ENCODE measurements around the gene SLC18A3. TPM values are rescaled to one million over a fixed set of nuclear protein-coding genes. Genes with fewer than 3 reads are reported as not detected.

SLC18A3 gene
- total RNA-seq, 1 experiment from 2014 or later, result not detected

- DNase-seq (ENCODE audit: low spot score), result no peak
- in situ Hi-C loops (cut with HindIII; ENCODE audit: low sequenced_read_pairs), result no loop called here
These were observed 36.1 kb downstream of the SLC18A3 start for GRCh38 chr10:49645871-49646870.

GRCh38 chr10:49647554-49647953 is 37.4 kb downstream of the SLC18A3 start:
- in situ Hi-C loops (cut with HindIII; ENCODE audit: low sequenced_read_pairs), result no loop called here
- no peak for DNase-seq (ENCODE audit: low spot score)

GRCh38 chr10:49647985-49648795 is 38.1 kb downstream of the SLC18A3 start:
- DNase-seq (ENCODE audit: low spot score), result no peak

GRCh38 chr10:49649294-49649693 is 39.2 kb downstream of the SLC18A3 start:
- DNase-seq (ENCODE audit: low spot score), result no peak
- in situ Hi-C loops (cut with HindIII; ENCODE audit: low sequenced_read_pairs), result no loop called here

More at GRCh38 chr10:49647985-49648795, 38.1 kb downstream of the SLC18A3 start:
- in situ Hi-C loops (cut with HindIII; ENCODE audit: low sequenced_read_pairs), result no loop called here

- no peak for DNase-seq (ENCODE audit: low spot score)
- in situ Hi-C loops (cut with HindIII; ENCODE audit: low sequenced_read_pairs), result no loop called here
These were observed 40.0 kb downstream of the SLC18A3 start for GRCh38 chr10:49649936-49650723.

GRCh38 chr10:49650724-49651034 is 40.6 kb downstream of the SLC18A3 start:
- in situ Hi-C loops (cut with HindIII; ENCODE audit: low sequenced_read_pairs), result no loop called here
- no peak for DNase-seq (ENCODE audit: low spot score)

GRCh38 chr10:49651039-49651835 is 41.1 kb downstream of the SLC18A3 start:
- in situ Hi-C loops (cut with HindIII; ENCODE audit: low sequenced_read_pairs), result no loop called here
- no peak for DNase-seq (ENCODE audit: low spot score)

- in situ Hi-C loops (cut with HindIII; ENCODE audit: low sequenced_read_pairs), result no loop called here
- no peak for DNase-seq (ENCODE audit: low spot score)
These were observed 41.8 kb downstream of the SLC18A3 start for GRCh38 chr10:49651917-49652316.

GRCh38 chr10:49652421-49653272 is 42.5 kb downstream of the SLC18A3 start:
- in situ Hi-C loops (cut with HindIII; ENCODE audit: low sequenced_read_pairs), result no loop called here
- DNase-seq (ENCODE audit: low spot score), result no peak

GRCh38 chr10:49653273-49653929 is 43.3 kb downstream of the SLC18A3 start:
- in situ Hi-C loops (cut with HindIII; ENCODE audit: low sequenced_read_pairs), result no loop called here
- DNase-seq (ENCODE audit: low spot score), result no peak

GRCh38 chr10:49654036-49654693 is 44.1 kb downstream of the SLC18A3 start:
- DNase-seq (ENCODE audit: low spot score), result no peak
- in situ Hi-C loops (cut with HindIII; ENCODE audit: low sequenced_read_pairs), result no loop called here

- in situ Hi-C loops (cut with HindIII; ENCODE audit: low sequenced_read_pairs), result no loop called here
- no peak for DNase-seq (ENCODE audit: low spot score)
These were observed 45.0 kb downstream of the SLC18A3 start for GRCh38 chr10:49655099-49655498.

- in situ Hi-C loops (cut with HindIII; ENCODE audit: low sequenced_read_pairs), result no loop called here
- DNase-seq (ENCODE audit: low spot score), result no peak
These were observed 46.9 kb downstream of the SLC18A3 start for GRCh38 chr10:49656845-49657493.

- DNase-seq (ENCODE audit: low spot score), result no peak
- in situ Hi-C loops (cut with HindIII; ENCODE audit: low sequenced_read_pairs), result no loop called here
These were observed 47.5 kb downstream of the SLC18A3 start for GRCh38 chr10:49657606-49658005.

GRCh38 chr10:49661140-49661856 is 51.2 kb downstream of the SLC18A3 start:
- DNase-seq (ENCODE audit: low spot score), result no peak
- in situ Hi-C loops (cut with HindIII; ENCODE audit: low sequenced_read_pairs), result no loop called here

All from G401 (cell line).